Measurements from ENCODE around the gene GM2A. TPM values are rescaled to one million over a fixed set of nuclear protein-coding genes. Genes with fewer than 3 reads are reported as not detected.

Gene GM2A
- total RNA-seq, 1 experiment from 2014 or later = 36.2 TPM

- TF ChIP-seq PREB (CRISPR knock-in tag; IDR thresholded peaks at IDR 0.05; ENCODE audit: borderline replicate concordance) (no peak), ARID4B (CRISPR knock-in tag; IDR thresholded peaks at IDR 0.05; ENCODE audit: borderline replicate concordance) (no peak), TP53 (CRISPR knock-in tag; IDR thresholded peaks at IDR 0.05) (no peak)
- TF ChIP-seq, protein P1, sequence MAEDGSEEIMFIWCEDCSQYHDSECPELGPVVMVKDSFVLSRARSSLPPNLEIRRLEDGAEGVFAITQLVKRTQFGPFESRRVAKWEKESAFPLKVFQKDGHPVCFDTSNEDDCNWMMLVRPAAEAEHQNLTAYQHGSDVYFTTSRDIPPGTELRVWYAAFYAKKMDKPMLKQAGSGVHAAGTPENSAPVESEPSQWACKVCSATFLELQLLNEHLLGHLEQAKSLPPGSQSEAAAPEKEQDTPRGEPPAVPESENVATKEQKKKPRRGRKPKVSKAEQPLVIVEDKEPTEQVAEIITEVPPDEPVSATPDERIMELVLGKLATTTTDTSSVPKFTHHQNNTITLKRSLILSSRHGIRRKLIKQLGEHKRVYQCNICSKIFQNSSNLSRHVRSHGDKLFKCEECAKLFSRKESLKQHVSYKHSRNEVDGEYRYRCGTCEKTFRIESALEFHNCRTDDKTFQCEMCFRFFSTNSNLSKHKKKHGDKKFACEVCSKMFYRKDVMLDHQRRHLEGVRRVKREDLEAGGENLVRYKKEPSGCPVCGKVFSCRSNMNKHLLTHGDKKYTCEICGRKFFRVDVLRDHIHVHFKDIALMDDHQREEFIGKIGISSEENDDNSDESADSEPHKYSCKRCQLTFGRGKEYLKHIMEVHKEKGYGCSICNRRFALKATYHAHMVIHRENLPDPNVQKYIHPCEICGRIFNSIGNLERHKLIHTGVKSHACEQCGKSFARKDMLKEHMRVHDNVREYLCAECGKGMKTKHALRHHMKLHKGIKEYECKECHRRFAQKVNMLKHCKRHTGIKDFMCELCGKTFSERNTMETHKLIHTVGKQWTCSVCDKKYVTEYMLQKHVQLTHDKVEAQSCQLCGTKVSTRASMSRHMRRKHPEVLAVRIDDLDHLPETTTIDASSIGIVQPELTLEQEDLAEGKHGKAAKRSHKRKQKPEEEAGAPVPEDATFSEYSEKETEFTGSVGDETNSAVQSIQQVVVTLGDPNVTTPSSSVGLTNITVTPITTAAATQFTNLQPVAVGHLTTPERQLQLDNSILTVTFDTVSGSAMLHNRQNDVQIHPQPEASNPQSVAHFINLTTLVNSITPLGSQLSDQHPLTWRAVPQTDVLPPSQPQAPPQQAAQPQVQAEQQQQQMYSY (CRISPR knock-in tag; IDR thresholded peaks at IDR 0.05) = no peak
These were observed 28.1 kb downstream of the GM2A start (continued) for GRCh38 chr5:151281001-151281639.

GRCh38 chr5:151283120-151283825 lies 30.3 kb downstream of the GM2A start:
- Mint-ChIP-seq H3K36me3 (no peaks in the 10 kb centered on the region), H3K4me3 (no peak overlapping the region), H3K27ac (no peak overlapping the region), H3K4me1 (peaks cover 7% of the 10 kb centered on the region), H3K27me3 (ENCODE audit: low read depth) (peaks cover 8% of the 10 kb centered on the region), H3K9me3 (peaks cover 4% of the 10 kb centered on the region; the same call in 1 of the 2 replicates)
- ChIA-PET POLR2A (no interaction called here), CTCF (interaction anchor here (0.6 to 1.6 kb wide), 6 partner anchors 8 to 133 kb away, joined by 3 to 6 read pairs (median 4); no protein-coding TSS in a partner anchor)
- ATAC-seq (no peak), DNase-seq (ENCODE audit: low spot score) (no peak)
- TF ChIP-seq, protein P2, sequence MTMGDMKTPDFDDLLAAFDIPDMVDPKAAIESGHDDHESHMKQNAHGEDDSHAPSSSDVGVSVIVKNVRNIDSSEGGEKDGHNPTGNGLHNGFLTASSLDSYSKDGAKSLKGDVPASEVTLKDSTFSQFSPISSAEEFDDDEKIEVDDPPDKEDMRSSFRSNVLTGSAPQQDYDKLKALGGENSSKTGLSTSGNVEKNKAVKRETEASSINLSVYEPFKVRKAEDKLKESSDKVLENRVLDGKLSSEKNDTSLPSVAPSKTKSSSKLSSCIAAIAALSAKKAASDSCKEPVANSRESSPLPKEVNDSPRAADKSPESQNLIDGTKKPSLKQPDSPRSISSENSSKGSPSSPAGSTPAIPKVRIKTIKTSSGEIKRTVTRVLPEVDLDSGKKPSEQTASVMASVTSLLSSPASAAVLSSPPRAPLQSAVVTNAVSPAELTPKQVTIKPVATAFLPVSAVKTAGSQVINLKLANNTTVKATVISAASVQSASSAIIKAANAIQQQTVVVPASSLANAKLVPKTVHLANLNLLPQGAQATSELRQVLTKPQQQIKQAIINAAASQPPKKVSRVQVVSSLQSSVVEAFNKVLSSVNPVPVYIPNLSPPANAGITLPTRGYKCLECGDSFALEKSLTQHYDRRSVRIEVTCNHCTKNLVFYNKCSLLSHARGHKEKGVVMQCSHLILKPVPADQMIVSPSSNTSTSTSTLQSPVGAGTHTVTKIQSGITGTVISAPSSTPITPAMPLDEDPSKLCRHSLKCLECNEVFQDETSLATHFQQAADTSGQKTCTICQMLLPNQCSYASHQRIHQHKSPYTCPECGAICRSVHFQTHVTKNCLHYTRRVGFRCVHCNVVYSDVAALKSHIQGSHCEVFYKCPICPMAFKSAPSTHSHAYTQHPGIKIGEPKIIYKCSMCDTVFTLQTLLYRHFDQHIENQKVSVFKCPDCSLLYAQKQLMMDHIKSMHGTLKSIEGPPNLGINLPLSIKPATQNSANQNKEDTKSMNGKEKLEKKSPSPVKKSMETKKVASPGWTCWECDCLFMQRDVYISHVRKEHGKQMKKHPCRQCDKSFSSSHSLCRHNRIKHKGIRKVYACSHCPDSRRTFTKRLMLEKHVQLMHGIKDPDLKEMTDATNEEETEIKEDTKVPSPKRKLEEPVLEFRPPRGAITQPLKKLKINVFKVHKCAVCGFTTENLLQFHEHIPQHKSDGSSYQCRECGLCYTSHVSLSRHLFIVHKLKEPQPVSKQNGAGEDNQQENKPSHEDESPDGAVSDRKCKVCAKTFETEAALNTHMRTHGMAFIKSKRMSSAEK (CRISPR knock-in tag; IDR thresholded peaks at IDR 0.05; ENCODE audit: borderline replicate concordance) = no peak
- no peak for TF ChIP-seq ARID4B (CRISPR knock-in tag; IDR thresholded peaks at IDR 0.05; ENCODE audit: borderline replicate concordance)
- TF ChIP-seq SMAD3 (CRISPR knock-in tag; IDR thresholded peaks at IDR 0.05; ENCODE audit: borderline replicate concordance) = no peak
- TF ChIP-seq ZNF219 (CRISPR knock-in tag; IDR thresholded peaks at IDR 0.05; ENCODE audit: borderline replicate concordance) = no peak
- TF ChIP-seq, protein P3, sequence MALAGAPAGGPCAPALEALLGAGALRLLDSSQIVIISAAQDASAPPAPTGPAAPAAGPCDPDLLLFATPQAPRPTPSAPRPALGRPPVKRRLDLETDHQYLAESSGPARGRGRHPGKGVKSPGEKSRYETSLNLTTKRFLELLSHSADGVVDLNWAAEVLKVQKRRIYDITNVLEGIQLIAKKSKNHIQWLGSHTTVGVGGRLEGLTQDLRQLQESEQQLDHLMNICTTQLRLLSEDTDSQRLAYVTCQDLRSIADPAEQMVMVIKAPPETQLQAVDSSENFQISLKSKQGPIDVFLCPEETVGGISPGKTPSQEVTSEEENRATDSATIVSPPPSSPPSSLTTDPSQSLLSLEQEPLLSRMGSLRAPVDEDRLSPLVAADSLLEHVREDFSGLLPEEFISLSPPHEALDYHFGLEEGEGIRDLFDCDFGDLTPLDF (CRISPR knock-in tag; IDR thresholded peaks at IDR 0.05) = no peak
- TF ChIP-seq NFYB (CRISPR knock-in tag; conservative IDR thresholded peaks at IDR 0.05; ENCODE audit: low read depth) = no peak
- TF ChIP-seq KAT7 (CRISPR knock-in tag; IDR thresholded peaks at IDR 0.05; ENCODE audit: borderline replicate concordance) = no peak
- no peak for TF ChIP-seq ZNF121 (CRISPR knock-in tag; IDR thresholded peaks at IDR 0.05)
- no peak for TF ChIP-seq GABPB1 (CRISPR knock-in tag; IDR thresholded peaks at IDR 0.05)
- TF ChIP-seq TEAD1 (CRISPR knock-in tag; IDR thresholded peaks at IDR 0.05) = no peak
